Skeletal muscle tissue (tissue), 4 donors: ENCODE results near the gene XPC. TPM values are rescaled to one million over a fixed set of nuclear protein-coding genes. Genes with fewer than 3 reads are reported as not detected.
"Not testable (repeated sequence)": the region's sequence is repeated elsewhere in the genome, so short reads cannot be mapped to it uniquely, and the experiment has no call there.

Source experiments
- H3K27ac ChIP-seq: one replicate; pipeline ENCODE4 v1.7.0; 2013; ENCODE audit warnings: mild to moderate bottlenecking, low read depth, low read length, inconsistent platforms
- H3K27me3 ChIP-seq, 3 donors: one replicate each; pipeline ENCODE4 v1.7.0; 2013; ENCODE audit warnings: low read length in 3 of 3; ENCODE audit not compliant: control insufficient read depth in 3 of 3, insufficient read depth in 3 of 3
- H3K36me3 ChIP-seq, 3 donors: one replicate each; pipeline ENCODE4 v1.7.0; 2013; ENCODE audit warnings: low read length in 3 of 3; ENCODE audit not compliant: control insufficient read depth in 3 of 3, insufficient read depth in 3 of 3
- H3K4me1 ChIP-seq, 3 donors: one replicate each; pipeline ENCODE4 v1.7.0; 2013; ENCODE audit warnings: low read length in 3 of 3, mild to moderate bottlenecking in 3 of 3; ENCODE audit not compliant: control insufficient read depth in 3 of 3, insufficient read depth in 3 of 3
- H3K4me3 ChIP-seq, 3 donors: one replicate each; pipeline ENCODE4 v1.7.0; 2013; ENCODE audit warnings: low read length in 3 of 3
- H3K9ac ChIP-seq, 3 donors: one replicate each; pipeline ENCODE4 v1.7.0; 2013; ENCODE audit warnings: low read length in 3 of 3, mild to moderate bottlenecking in 3 of 3, moderate library complexity in 2 of 3, low read depth in 1 of 3
- H3K9me3 ChIP-seq, 3 donors: one replicate each; pipeline ENCODE4 v1.7.0; 2013; ENCODE audit warnings: low read length in 3 of 3; ENCODE audit not compliant: control insufficient read depth in 3 of 3
- total RNA-seq: library from RNA; depleted of rRNA; stranded (reverse); fragments of >200 nt; gene quantifications from one replicate; pipeline ENCODE4 v1.2.3, GENCODE V29; 2014
- donor health status: Osteomylitis.

XPC gene
- total RNA-seq, 1 donor from 2014 or later: 14.6 TPM

- Histone ChIP-seq H3K27me3 (no peaks in the 10 kb centered on the region), H3K9me3 (no peaks in the 10 kb centered on the region), H3K9ac (peak overlapping the region; percentile 91 to 99 (median 91)), H3K4me3 (peak overlapping the region; percentile 94 to 99 (median 95)), H3K27ac (peak overlapping the region; percentile 96), H3K4me1 (peaks cover 38 to 61% (median 46%) of the 10 kb centered on the region in 3 donors), H3K36me3 (peaks cover 27 to 39% (median 39%) of the 10 kb centered on the region in 3 donors)
Measured at GRCh38 chr3:14126017-14126886, 52.1 kb downstream of the XPC start.

- H3K27ac ChIP-seq: peak overlapping the region; percentile 96
- H3K36me3 ChIP-seq: peaks cover 19 to 37% (median 34%) of the 10 kb centered on the region in 3 donors
Measured at GRCh38 chr3:14125193-14126016, 53.0 kb downstream of the XPC start.

GRCh38 chr3:14124615-14125192 lies 53.7 kb downstream of the XPC start, which contains the start of the genes CHCHD4 and TMEM43:
TSS of gene CHCHD4 (minus strand) at chr3:14124870. CDS start at chr3:14124676, 194 bp downstream.
TSS of gene TMEM43 (plus strand) at chr3:14125052. CDS start at chr3:14125194, 142 bp downstream.
- H3K27ac ChIP-seq: peak within 1 kb of the TSS; percentile 96
- no peaks in the 10 kb centered on the region for H3K9me3 ChIP-seq
- H3K9ac ChIP-seq: peak within 1 kb of the TSS; percentile 91 to 99 (median 91)
- peak within 1 kb of the TSS; percentile 94 to 99 (median 95) for H3K4me3 ChIP-seq
- H3K4me1 ChIP-seq: peaks cover 38 to 58% (median 43%) of the 10 kb centered on the region in 3 donors
- H3K36me3 ChIP-seq: peaks cover 16 to 39% (median 32%) of the 10 kb centered on the region in 3 donors
- no peaks in the 10 kb centered on the region for H3K27me3 ChIP-seq

More at GRCh38 chr3:14125193-14126016, 53.0 kb downstream of the XPC start:
- Histone ChIP-seq H3K27me3 (no peaks in the 10 kb centered on the region), H3K4me3 (peak overlapping the region; percentile 94 to 99 (median 95)), H3K9ac (peak overlapping the region; percentile 91 to 99 (median 91)), H3K9me3 (no peaks in the 10 kb centered on the region), H3K4me1 (peaks cover 38 to 58% (median 43%) of the 10 kb centered on the region in 3 donors)

- Histone ChIP-seq H3K36me3 (peaks cover 12 to 39% (median 31%) of the 10 kb centered on the region in 3 donors), H3K4me1 (peaks cover 38 to 58% (median 43%) of the 10 kb centered on the region in 3 donors), H3K9ac (peak overlapping the region; percentile 88 to 91 (median 91)), H3K4me3 (peak overlapping the region; percentile 94 to 99 (median 95)), H3K9me3 (no peaks in the 10 kb centered on the region), H3K27ac (peak overlapping the region; percentile 96), H3K27me3 (no peaks in the 10 kb centered on the region)
Measured at GRCh38 chr3:14124223-14124614, 54.2 kb downstream of the XPC start.

- peak overlapping the region; percentile 94 to 99 (median 95) for H3K4me3 ChIP-seq
- peak overlapping the region; percentile 88 to 91 (median 91) for H3K9ac ChIP-seq
- H3K36me3 ChIP-seq: peaks cover 12 to 38% (median 33%) of the 10 kb centered on the region in 3 donors
- no peaks in the 10 kb centered on the region for H3K9me3 ChIP-seq
- H3K27ac ChIP-seq: peak overlapping the region; percentile 96
- peaks cover 38 to 64% (median 43%) of the 10 kb centered on the region in 3 donors for H3K4me1 ChIP-seq
- no peaks in the 10 kb centered on the region for H3K27me3 ChIP-seq
Measured at GRCh38 chr3:14123308-14124222, 54.8 kb downstream of the XPC start.

GRCh38 chr3:14122301-14122700 lies 56.1 kb downstream of the XPC start:
- H3K4me1 ChIP-seq: peaks cover 32 to 53% (median 33%) of the 10 kb centered on the region in 3 donors
- H3K27me3 ChIP-seq: no peaks in the 10 kb centered on the region
- H3K36me3 ChIP-seq: peaks cover 12 to 30% (median 25%) of the 10 kb centered on the region in 3 donors
- H3K27ac ChIP-seq: no peak overlapping the region
- H3K9me3 ChIP-seq: no peaks in the 10 kb centered on the region
- H3K4me3 ChIP-seq: no peak overlapping the region
- no peak overlapping the region for H3K9ac ChIP-seq

- no peak overlapping the region for H3K4me3 ChIP-seq
- H3K36me3 ChIP-seq: peaks cover 12 to 30% (median 26%) of the 10 kb centered on the region in 3 donors
- no peaks in the 10 kb centered on the region for H3K9me3 ChIP-seq
- H3K27me3 ChIP-seq: no peaks in the 10 kb centered on the region
- no peak overlapping the region for H3K9ac ChIP-seq
- H3K27ac ChIP-seq: no peak overlapping the region
- peaks cover 29 to 49% (median 31%) of the 10 kb centered on the region in 3 donors for H3K4me1 ChIP-seq
Measured at GRCh38 chr3:14121859-14122258, 56.5 kb downstream of the XPC start.

- H3K9me3 ChIP-seq, H3K27ac ChIP-seq, H3K4me3 ChIP-seq, H3K27me3 ChIP-seq, H3K9ac ChIP-seq: not testable (repeated sequence)
- H3K36me3 ChIP-seq: peaks cover 17 to 33% (median 33%) of the 10 kb centered on the region in 3 donors
- peaks cover 20 to 40% (median 23%) of the 10 kb centered on the region in 3 donors for H3K4me1 ChIP-seq
Measured at GRCh38 chr3:14120921-14121448, 57.4 kb downstream of the XPC start.
